Astrocyte (in vitro differentiated cells and primary cell): ENCODE data around the gene SREBF1. TPM values are rescaled to one million over a fixed set of nuclear protein-coding genes. Genes with fewer than 3 reads are reported as not detected.

Source experiments
- DNase-seq: peaks from one replicate; pipeline ENCODE4 v3.0.0-alpha.2; 2010; ENCODE audit warnings: low read depth
- FAIRE-seq: peaks from 2 replicates; lab custom pipeline; 2011; peaks lifted over from hg19 to GRCh38; lab: Jason Lieb, UNC
- H2AFZ ChIP-seq: 2 replicates; pipeline ENCODE4 v1.6.0; 2012; ENCODE audit warnings: low read depth, low read length, inconsistent platforms
- H3K27ac ChIP-seq: 2 replicates; pipeline ENCODE4 v1.5.1; 2011; ENCODE audit warnings: low read depth, low read length, inconsistent platforms
- H3K27me3 ChIP-seq: 2 replicates; pipeline ENCODE4 v1.6.0; 2011; ENCODE audit warnings: low read length, inconsistent platforms; ENCODE audit not compliant: insufficient read depth
- H3K36me3 ChIP-seq: 2 replicates; pipeline ENCODE4 v1.5.1; 2011; ENCODE audit warnings: low read length, inconsistent platforms; ENCODE audit not compliant: insufficient read depth
- H3K4me1 ChIP-seq: 2 replicates; pipeline ENCODE4 v1.5.1; 2011; ENCODE audit warnings: low read length, inconsistent platforms; ENCODE audit not compliant: insufficient read depth
- H3K4me2 ChIP-seq: 2 replicates; pipeline ENCODE4 v1.6.0; 2012; ENCODE audit warnings: low read length, inconsistent platforms
- H3K4me3 ChIP-seq: 2 replicates; pipeline ENCODE4 v1.5.1; 2011; ENCODE audit warnings: low read depth, mild to moderate bottlenecking, low read length, inconsistent platforms; ENCODE audit not compliant: insufficient read depth
- H3K79me2 ChIP-seq: 2 replicates; pipeline ENCODE4 v1.6.0; 2012; ENCODE audit warnings: mild to moderate bottlenecking, low read length, inconsistent platforms; ENCODE audit not compliant: insufficient read depth
- H3K9ac ChIP-seq: 2 replicates; pipeline ENCODE4 v1.6.0; 2012; ENCODE audit warnings: mild to moderate bottlenecking, low read length, inconsistent platforms
- H3K9me3 ChIP-seq: 2 replicates; pipeline ENCODE4 v1.5.1; 2012; ENCODE audit warnings: low read depth, mild to moderate bottlenecking, low read length, inconsistent platforms; ENCODE audit not compliant: insufficient read depth
- H4K20me1 ChIP-seq: 2 replicates; pipeline ENCODE4 v1.6.0; 2012; ENCODE audit warnings: low read length, inconsistent platforms; ENCODE audit not compliant: insufficient read depth
- H3K27ac Mint-ChIP-seq: one replicate; pipeline ENCODE4 v1.8.0; 2021; ENCODE audit warnings: mild to moderate bottlenecking, mixed read lengths; ENCODE audit not compliant: unreplicated experiment
- H3K27me3 Mint-ChIP-seq: one replicate; pipeline ENCODE4 v1.8.0; 2021; ENCODE audit warnings: low read depth, mixed read lengths; ENCODE audit not compliant: unreplicated experiment
- H3K36me3 Mint-ChIP-seq: one replicate; pipeline ENCODE4 v1.8.0; 2021; ENCODE audit warnings: low read depth, mixed read lengths; ENCODE audit not compliant: unreplicated experiment
- H3K4me1 Mint-ChIP-seq: one replicate; pipeline ENCODE4 v1.8.0; 2021; ENCODE audit warnings: low read depth, mixed read lengths; ENCODE audit not compliant: unreplicated experiment
- H3K4me3 Mint-ChIP-seq: one replicate; pipeline ENCODE4 v1.8.0; 2021; ENCODE audit warnings: mild to moderate bottlenecking, moderate library complexity, mixed read lengths; ENCODE audit not compliant: unreplicated experiment
- H3K9me3 Mint-ChIP-seq: one replicate; pipeline ENCODE4 v1.8.0; 2021; ENCODE audit warnings: mild to moderate bottlenecking, mixed read lengths; ENCODE audit not compliant: unreplicated experiment
- CTCF ChIP-seq: IDR thresholded peaks from 2 replicates; pipeline ENCODE4 v1.5.1; 2011; ENCODE audit warnings: low read depth, mild to moderate bottlenecking, inconsistent platforms, low read length, moderate library complexity; ENCODE audit not compliant: insufficient read depth
- EZH2 ChIP-seq: IDR thresholded peaks from 2 replicates; pipeline ENCODE4 v1.6.1; 2012; ENCODE audit warnings: mild to moderate bottlenecking, low read length, inconsistent platforms; ENCODE audit not compliant: insufficient read depth
- total RNA-seq: library from RNA; stranded (reverse); gene quantifications from 2 replicates; pipeline ENCODE4 v1.2.1, GENCODE V29; 2021

SREBF1 gene
- total RNA-seq, 1 donor from 2014 or later: 65.6 TPM

- Histone ChIP-seq H3K27ac (no peak overlapping the region), H3K4me1 (peaks cover 16% of the 10 kb centered on the region), H3K36me3 (no peaks in the 10 kb centered on the region), H3K79me2 (no peaks in the 10 kb centered on the region), H3K4me3 (no peak overlapping the region), H3K4me2 (no peak overlapping the region), H2AFZ (no peak overlapping the region), H4K20me1 (no peaks in the 10 kb centered on the region), H3K9me3 (no peaks in the 10 kb centered on the region), H3K27me3 (no peaks in the 10 kb centered on the region), H3K9ac (no peak overlapping the region)
- TF ChIP-seq CTCF: no peak
- TF ChIP-seq EZH2: no peak
- Mint-ChIP-seq H3K27me3 (no peaks in the 10 kb centered on the region), H3K36me3 (peaks cover 2% of the 10 kb centered on the region), H3K4me3 (no peak overlapping the region), H3K9me3 (no peaks in the 10 kb centered on the region), H3K27ac (no peak overlapping the region), H3K4me1 (peaks cover 7% of the 10 kb centered on the region)
- DNase-seq (no peak), FAIRE-seq (no peak)
Observed at GRCh38 chr17:17844500-17844899, 7.7 kb upstream of the SREBF1 start.

- no peak overlapping the region for H2AFZ ChIP-seq
- H3K4me3 ChIP-seq: no peak overlapping the region
- no peak for FAIRE-seq
- Mint-ChIP-seq H3K9me3 (no peaks in the 10 kb centered on the region), H3K4me3 (no peak overlapping the region), H3K27ac (no peak overlapping the region), H3K4me1 (peaks cover 9% of the 10 kb centered on the region), H3K27me3 (no peaks in the 10 kb centered on the region), H3K36me3 (peaks cover 2% of the 10 kb centered on the region)
- TF ChIP-seq CTCF: no peak
- no peak for TF ChIP-seq EZH2
- no peaks in the 10 kb centered on the region for H4K20me1 ChIP-seq
- H3K9ac ChIP-seq: no peak overlapping the region
- no peaks in the 10 kb centered on the region for H3K36me3 ChIP-seq
- H3K9me3 ChIP-seq: no peaks in the 10 kb centered on the region
- DNase-seq: no peak
- peaks cover 19% of the 10 kb centered on the region for H3K4me1 ChIP-seq
- no peaks in the 10 kb centered on the region for H3K79me2 ChIP-seq
- H3K27me3 ChIP-seq: no peaks in the 10 kb centered on the region
- no peak overlapping the region for H3K27ac ChIP-seq
- no peak overlapping the region for H3K4me2 ChIP-seq
Observed at GRCh38 chr17:17844079-17844478, 7.3 kb upstream of the SREBF1 start.

- Mint-ChIP-seq H3K27me3 (no peaks in the 10 kb centered on the region), H3K4me1 (peaks cover 17% of the 10 kb centered on the region), H3K27ac (no peak overlapping the region), H3K9me3 (no peaks in the 10 kb centered on the region), H3K36me3 (peaks cover 2% of the 10 kb centered on the region), H3K4me3 (no peak overlapping the region)
- Histone ChIP-seq H2AFZ (no peak overlapping the region), H3K36me3 (no peaks in the 10 kb centered on the region), H3K79me2 (no peaks in the 10 kb centered on the region), H3K27ac (no peak overlapping the region), H4K20me1 (no peaks in the 10 kb centered on the region), H3K4me2 (no peak overlapping the region), H3K27me3 (no peaks in the 10 kb centered on the region), H3K9ac (no peak overlapping the region), H3K9me3 (no peaks in the 10 kb centered on the region), H3K4me1 (peaks cover 23% of the 10 kb centered on the region), H3K4me3 (no peak overlapping the region)
- no peak for DNase-seq
- no peak for FAIRE-seq
- no peak for TF ChIP-seq EZH2
- no peak for TF ChIP-seq CTCF
Observed at GRCh38 chr17:17843096-17843495, 6.3 kb upstream of the SREBF1 start.
